HepG2 (cell line): ENCODE measurements around the gene TCEANC2. TPM values are rescaled to one million over a fixed set of nuclear protein-coding genes. Genes with fewer than 3 reads are reported as not detected.

Experiments used
- ATAC-seq: fragments of 200-7000 bp; cut with Tn5 transposase; 3 replicates; pipeline ENCODE4 v1.9.1; 2020; ENCODE audit warnings: mild to moderate bottlenecking, moderate library complexity
- BruUV-seq: library from RNA; stranded (reverse); fragments of 400-500 nt; replicated peaks from 2 replicates; lab custom pipeline; 2021; lab: Mats Ljungman, UMichigan
- CTCF ChIA-PET: fragments of 300-600 bp; formaldehyde crosslinking; extraction: SDS; loops from one replicate; lab custom pipeline; 2021; ENCODE audit warnings: low total read pairs, inconsistent platforms, low intra/inter-chr PET ratio; lab: Yijun Ruan, JAX
- POLR2A ChIA-PET: fragments of 350-600 bp; sonication (Branson Sonifier 250); formaldehyde crosslinking; loops from one replicate; lab custom pipeline; 2020; ENCODE audit warnings: antibody characterized with exemption, inconsistent platforms; lab: Yijun Ruan, JAX
- DNase-seq: peaks from one replicate; pipeline ENCODE4 v3.0.0-alpha.2; 2015; ENCODE audit warnings: low spot score
- FAIRE-seq: peaks from 3 replicates; lab custom pipeline; 2011; peaks lifted over from hg19 to GRCh38; lab: Jason Lieb, UNC
- H2AFZ ChIP-seq: one replicate; pipeline ENCODE4 v1.6.1; 2011; ENCODE audit warnings: low read length, inconsistent platforms
- H3K27ac ChIP-seq: fragments of 300-600 bp; 3 replicates; pipeline ENCODE4 v1.8.0; 2011; ENCODE audit warnings: mixed run types, mild to moderate bottlenecking, mixed read lengths, low read length, inconsistent platforms; ENCODE audit not compliant: insufficient read depth; ENCODE audit errors: extremely low read length
- H3K27me3 ChIP-seq, 2 experiments: fragments of 200-600 bp in 1 of 2; 2 replicates in 1 of 2; 3 replicates in 1 of 2; pipeline versions ENCODE4 v1.6.0 to v1.8.0; 2011; ENCODE audit warnings: low read length in 2 of 2, mild to moderate bottlenecking in 2 of 2, moderate library complexity in 2 of 2, inconsistent platforms in 1 of 2; ENCODE audit not compliant: insufficient read depth in 2 of 2, control insufficient read depth in 1 of 2
- H3K36me3 ChIP-seq, 2 experiments: fragments of 200-600 bp in 1 of 2; replicated peaks in 1 of 2; 2 replicates in 1 of 2; 3 replicates in 1 of 2; pipeline versions ENCODE4 v1.5.1 to v1.8.0; 2011; ENCODE audit warnings: low read length in 2 of 2, inconsistent platforms in 1 of 2; ENCODE audit not compliant: insufficient read depth in 2 of 2, control insufficient read depth in 1 of 2
- H3K4me1 ChIP-seq: 2 replicates; pipeline ENCODE4 v1.5.1; 2012; ENCODE audit warnings: low read length, inconsistent platforms; ENCODE audit not compliant: insufficient read depth
- H3K4me2 ChIP-seq: 2 replicates; pipeline ENCODE4 v1.6.0; 2011; ENCODE audit warnings: low read depth, low read length, inconsistent platforms
- H3K4me3 ChIP-seq, 3 experiments: fragments of 200-600 bp in 1 of 3; sonication (generic), shearing (Covaris generic) in 1 of 3; replicated peaks in 1 of 3; 2 replicates each; pipeline ENCODE4 v1.5.1; 2011 to 2016; ENCODE audit warnings: low read length in 3 of 3, inconsistent platforms in 2 of 3, low read depth in 2 of 3, mild to moderate bottlenecking in 2 of 3, control low read depth in 1 of 3, mixed read lengths in 1 of 3; ENCODE audit not compliant: insufficient read depth in 1 of 3
- H3K79me2 ChIP-seq: one replicate; pipeline ENCODE4 v1.6.1; 2011; ENCODE audit warnings: low read length, inconsistent platforms; ENCODE audit not compliant: insufficient read depth
- H3K9ac ChIP-seq: 2 replicates; pipeline ENCODE4 v1.6.0; 2011; ENCODE audit warnings: mild to moderate bottlenecking, low read depth, low read length, inconsistent platforms; ENCODE audit not compliant: insufficient read depth
- H3K9me3 ChIP-seq: 2 replicates; pipeline ENCODE4 v1.5.1; 2012; ENCODE audit warnings: mild to moderate bottlenecking, low read length
- H4K20me1 ChIP-seq: 2 replicates; pipeline ENCODE4 v1.6.0; 2011; ENCODE audit warnings: inconsistent platforms, mild to moderate bottlenecking, low read length, moderate library complexity; ENCODE audit not compliant: insufficient read depth
- AFF4 ChIP-seq: sonication (generic); formaldehyde crosslinking; IDR thresholded peaks from 2 replicates; pipeline ENCODE4 v1.4.0; 2020; ENCODE audit warnings: missing genetic modification reagents
- AKAP8 ChIP-seq: sonication (generic); formaldehyde crosslinking; IDR thresholded peaks from 2 replicates; pipeline ENCODE4 v1.5.1; 2020; ENCODE audit warnings: mild to moderate bottlenecking, missing genetic modification reagents
- EP300 ChIP-seq, 3 experiments: sonication (generic) in 1 of 3; formaldehyde crosslinking in 1 of 3; IDR thresholded peaks; 2 replicates each; pipeline versions ENCODE4 v1.5.1 to v1.6.1; 2011 to 2020; ENCODE audit warnings: low read depth in 2 of 3, low read length in 2 of 3, borderline replicate concordance in 1 of 3, improper control_type of control experiment in 1 of 3, mild to moderate bottlenecking in 1 of 3, missing genetic modification reagents in 1 of 3, moderate library complexity in 1 of 3
- GLMP ChIP-seq: sonication (generic); formaldehyde crosslinking; IDR thresholded peaks from 2 replicates; pipeline ENCODE4 v1.9.0; 2021; ENCODE audit warnings: missing genetic modification reagents, mild to moderate bottlenecking, borderline replicate concordance
- MAFF ChIP-seq: IDR thresholded peaks from 2 replicates; pipeline ENCODE4 v1.6.1; 2011; ENCODE audit warnings: low read depth, low read length, improper control_type of control experiment
- NCOA2 ChIP-seq: sonication (generic); formaldehyde crosslinking; IDR thresholded peaks from 2 replicates; pipeline ENCODE4 v1.8.0; 2022; ENCODE audit warnings: inconsistent platforms
- NCOR1 ChIP-seq: fragments of 200-600 bp; sonication (generic); IDR thresholded peaks from 2 replicates; pipeline ENCODE4 v1.7.0; 2017; ENCODE audit warnings: antibody characterized with exemption, low read length, borderline replicate concordance
- ZNF674 ChIP-seq: sonication (generic); formaldehyde crosslinking; IDR thresholded peaks from 2 replicates; pipeline ENCODE4 v1.5.0; 2020; ENCODE audit warnings: low read depth, mild to moderate bottlenecking, missing genetic modification reagents
- ZNF678 ChIP-seq: sonication (generic); formaldehyde crosslinking; IDR thresholded peaks from 2 replicates; pipeline ENCODE4 v1.4.0; 2020; ENCODE audit warnings: mild to moderate bottlenecking, missing genetic modification reagents
- ZNF891 ChIP-seq: sonication (generic); formaldehyde crosslinking; IDR thresholded peaks from 2 replicates; pipeline ENCODE4 v1.5.0; 2020; ENCODE audit warnings: mild to moderate bottlenecking, missing genetic modification reagents
- WGBS: methylation state at CpG from one replicate; pipeline ENCODE4 v1.1.6; 2017; ENCODE audit warnings: low lambda C conversion rate; 5-methylcytosine and 5-hydroxymethylcytosine counted together
- in situ Hi-C: cut with HindIII; loops from 2 replicates; pipeline ENCODE4 v1.10.0; 2017; ENCODE audit warnings: low pct_unique_long_range_greater_than_20kb; ENCODE audit not compliant: extremely low pct_ligation_motif_present
- intact Hi-C: fragments of 100-400 bp; cut with micrococcal nuclease; formaldehyde crosslinking; loops from one replicate; pipeline ENCODE4 v1.10.0; 2022; ENCODE audit not compliant: unreplicated experiment
- polyA plus RNA-seq, 8 experiments: library from polyadenylated mRNA; depleted of rRNA in 3 of 8; stranded (reverse) in 7 of 8; unstranded in 1 of 8; fragments of >200 nt; fragmentation: Illumina TruSeq in 4 of 8; extraction: Trizol in 4 of 8; gene quantifications; 2 replicates each; pipeline versions ENCODE4 v1.2.1 to v1.2.3, GENCODE V29; 2011 to 2016; ENCODE audit warnings: low read depth in 4 of 8, missing spikeins in 1 of 8, mixed read lengths in 1 of 8; ENCODE audit not compliant: insufficient read depth in 1 of 8
- total RNA-seq, 5 experiments: library from RNA; depleted of rRNA; stranded (reverse); fragments of >200 nt; fragmentation: Illumina TruSeq; extraction: Trizol; gene quantifications; 2 replicates each; pipeline ENCODE4 v1.2.3, GENCODE V29; 2016; ENCODE audit warnings: low read depth in 1 of 5

Gene TCEANC2
- total and polyA plus RNA-seq, 2 of the 13 experiments (the other 11 are each of a cell fraction or from before 2014, with no cell fraction given) = 3.8 to 5.0 TPM

- in situ Hi-C loops = no loop called here
Observed at GRCh38 chr1:54096877-54097240, 43.5 kb downstream of the TCEANC2 start.

More at GRCh38 chr1:54096877-54097240, 43.5 kb downstream of the TCEANC2 start:
- Histone ChIP-seq H3K27ac (no peak overlapping the region), H3K79me2 (no peaks in the 10 kb centered on the region), H3K9ac (no peak overlapping the region), H4K20me1 (no peaks in the 10 kb centered on the region), H3K36me3 (peaks cover 0 to 9% of the 10 kb centered on the region in 2 experiments; a peak in 3 of 5 replicates), H3K4me2 (no peak overlapping the region), H3K9me3 (no peaks in the 10 kb centered on the region), H3K4me3 (no peak overlapping the region), H3K27me3 (no peaks in the 10 kb centered on the region), H3K4me1 (peaks cover 38% of the 10 kb centered on the region)
- ATAC-seq (no peak), FAIRE-seq (no peak), DNase-seq (no peak)
- POLR2A ChIA-PET = no interaction called here
- intact Hi-C loops = no loop called here
- WGBS = 91% methylated on average over 7 of the region's 7 CpGs
- BruUV-seq = no TSS peak
- CTCF ChIA-PET = no interaction called here
- TF ChIP-seq NCOR1 (no peak), EP300 (IDR thresholded peaks at IDR 0.05; ENCODE audit: low read depth in 2 of 2, low read length in 2 of 2) (no peak), EP300 (CRISPR knock-in tag; IDR thresholded peaks at IDR 0.05; ENCODE audit: borderline replicate concordance) (no peak), MAFF (no peak), AFF4 (CRISPR knock-in tag) (no peak), ZNF678 (CRISPR knock-in tag) (no peak), NCOA2 (CRISPR knock-in tag) (no peak), ZNF891 (CRISPR knock-in tag) (no peak), AKAP8 (no peak), ZNF674 (CRISPR knock-in tag) (no peak), GLMP (no peak)
- TF ChIP-seq, all 625 proteins: peak for 0
- H2AFZ ChIP-seq = no peak overlapping the region
